Measurements from ENCODE around the gene LSM12.

- no peak for TF ChIP-seq CTCF (IDR thresholded peaks at IDR 0.05)
- no peak for TF ChIP-seq POLR2A (IDR thresholded peaks at IDR 0.05)
Observed at GRCh38 chr17:44022246-44022645, 44.2 kb downstream of the LSM12 start.
